LHCN-M2 (cell line): ENCODE results near the gene BCDIN3D. TPM values are rescaled to one million over a fixed set of nuclear protein-coding genes. Genes with fewer than 3 reads are reported as not detected.

Experiments used
- DNase-seq: peaks from one replicate; pipeline ENCODE4 v3.0.0-alpha.2; 2012; ENCODE audit warnings: low read depth
- total RNA-seq: library from RNA; depleted of rRNA; stranded (reverse); fragments of >200 nt; gene quantifications from 2 replicates; pipeline ENCODE4 v1.2.3, GENCODE V29; 2014

Gene BCDIN3D
- total RNA-seq, 1 experiment from 2014 or later: 2.9 TPM

DNA sequence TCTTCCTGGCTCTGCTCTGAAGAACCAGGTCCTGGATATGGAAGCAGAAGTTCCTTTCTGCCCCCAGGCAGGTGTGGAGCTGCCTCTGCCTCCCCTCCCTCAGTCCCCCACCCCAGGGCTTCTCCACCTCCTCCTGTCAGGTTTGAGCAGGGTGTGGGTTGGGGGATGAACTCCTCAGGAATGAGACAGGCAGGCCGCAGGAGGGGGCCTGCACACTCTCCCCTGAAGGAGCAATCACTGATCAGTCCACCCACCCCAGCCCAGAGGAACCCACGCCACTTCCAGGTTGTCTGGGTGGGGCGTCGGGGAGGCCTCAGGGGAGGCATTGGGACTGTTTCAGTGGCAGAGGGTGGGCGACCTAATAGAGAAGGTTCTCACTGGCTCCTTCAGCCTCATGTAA lies 34.2 kb upstream of the BCDIN3D start:
- DNase-seq: no peak

DNA sequence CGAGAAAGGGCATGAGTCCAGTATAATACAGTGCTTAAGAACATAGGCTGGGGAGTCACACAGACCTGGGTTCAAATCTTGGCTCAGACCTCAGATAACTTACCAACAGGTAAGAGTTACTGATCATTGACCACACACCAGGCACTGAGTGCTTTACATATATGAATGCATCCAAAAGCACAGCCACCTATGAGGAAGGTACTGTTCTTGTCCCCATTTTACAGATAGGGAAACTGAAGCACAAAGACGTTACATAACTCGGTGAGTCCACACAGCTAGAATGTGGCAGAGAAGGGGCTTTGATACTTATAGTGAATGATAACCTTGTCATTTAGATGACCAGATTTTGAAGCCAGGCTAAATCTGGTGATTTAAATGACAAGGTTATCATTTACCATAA lies 33.2 kb upstream of the BCDIN3D start:
- no peak for DNase-seq

DNA sequence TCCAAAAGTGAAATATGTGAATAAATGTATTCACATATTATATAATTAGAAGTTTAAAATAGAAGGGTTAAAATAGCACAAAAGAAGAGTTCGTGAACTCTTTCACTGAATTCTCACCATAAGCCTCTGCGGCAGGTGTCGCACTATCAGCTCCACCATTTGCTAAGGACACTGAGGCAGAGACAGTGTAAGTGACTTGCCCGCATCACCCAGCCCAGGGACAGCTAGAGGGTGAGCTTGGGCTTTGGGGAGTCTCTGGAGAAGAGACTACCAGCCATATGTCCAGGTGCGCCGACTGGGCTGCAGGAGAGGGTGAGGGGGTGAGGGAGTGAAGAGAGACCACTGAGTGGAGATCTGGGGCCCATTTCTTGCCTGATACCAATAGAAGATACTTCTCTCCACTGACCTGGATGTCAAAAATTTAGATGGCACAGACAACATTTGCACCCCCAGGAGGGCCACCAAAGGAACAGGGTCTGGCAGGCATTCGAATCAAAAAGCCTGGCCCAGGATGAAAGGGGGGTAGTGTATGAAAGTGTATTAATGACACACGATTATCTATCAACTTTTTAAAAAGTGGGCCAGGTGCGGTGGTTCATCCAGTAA lies 32.3 kb upstream of the BCDIN3D start:
- no peak for DNase-seq

DNA sequence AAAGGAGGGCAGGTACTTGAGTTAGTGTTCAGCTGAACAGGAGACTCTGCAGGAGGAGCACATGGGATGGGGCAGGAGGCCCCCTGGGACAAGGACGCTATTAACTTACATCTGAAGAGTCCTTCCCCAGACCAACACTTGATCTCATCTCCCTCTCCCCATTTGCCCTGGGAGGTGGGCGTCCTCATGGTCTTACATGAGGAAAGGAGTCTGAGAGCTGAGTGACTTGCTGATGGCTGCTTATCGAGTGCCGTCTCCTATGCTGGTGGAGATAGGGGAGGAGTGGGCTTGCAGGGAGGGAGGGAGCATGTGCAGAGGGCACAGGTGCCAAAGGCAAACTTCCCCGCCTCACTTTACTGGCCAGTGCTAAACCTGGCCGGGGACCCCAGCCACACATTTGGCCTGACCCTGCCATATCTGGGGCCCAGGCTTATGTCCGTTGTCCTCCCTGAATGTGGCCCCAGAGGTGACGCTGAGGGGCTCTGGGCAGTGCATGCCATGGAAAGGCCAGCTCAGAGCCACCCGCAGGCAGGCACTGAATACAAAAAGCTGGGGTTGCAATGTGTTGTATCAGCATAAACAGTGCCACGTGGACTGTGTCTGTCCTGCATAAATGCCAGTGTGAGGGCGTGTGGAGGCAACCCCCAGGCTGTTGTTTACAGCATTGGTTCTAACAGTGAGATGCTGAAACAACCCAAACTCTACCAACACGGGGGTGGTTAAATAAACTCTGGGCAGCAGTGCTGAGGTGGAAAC lies 31.4 kb upstream of the BCDIN3D start:
- DNase-seq: no peak

GRCh38 chr12:49873361-49873934 lies 30.5 kb upstream of the BCDIN3D start:
- peak; percentile 36 for DNase-seq

- peak; percentile 33 for DNase-seq
Measured at GRCh38 chr12:49872781-49873181, 29.9 kb upstream of the BCDIN3D start.

- DNase-seq: no peak
Measured at GRCh38 chr12:49872381-49872780, 29.5 kb upstream of the BCDIN3D start.

- peak; percentile 89 for DNase-seq
Measured at GRCh38 chr12:49871811-49872251, 28.9 kb upstream of the BCDIN3D start.

- no peak for DNase-seq
Measured at GRCh38 chr12:49871263-49871561, 28.3 kb upstream of the BCDIN3D start.

DNA sequence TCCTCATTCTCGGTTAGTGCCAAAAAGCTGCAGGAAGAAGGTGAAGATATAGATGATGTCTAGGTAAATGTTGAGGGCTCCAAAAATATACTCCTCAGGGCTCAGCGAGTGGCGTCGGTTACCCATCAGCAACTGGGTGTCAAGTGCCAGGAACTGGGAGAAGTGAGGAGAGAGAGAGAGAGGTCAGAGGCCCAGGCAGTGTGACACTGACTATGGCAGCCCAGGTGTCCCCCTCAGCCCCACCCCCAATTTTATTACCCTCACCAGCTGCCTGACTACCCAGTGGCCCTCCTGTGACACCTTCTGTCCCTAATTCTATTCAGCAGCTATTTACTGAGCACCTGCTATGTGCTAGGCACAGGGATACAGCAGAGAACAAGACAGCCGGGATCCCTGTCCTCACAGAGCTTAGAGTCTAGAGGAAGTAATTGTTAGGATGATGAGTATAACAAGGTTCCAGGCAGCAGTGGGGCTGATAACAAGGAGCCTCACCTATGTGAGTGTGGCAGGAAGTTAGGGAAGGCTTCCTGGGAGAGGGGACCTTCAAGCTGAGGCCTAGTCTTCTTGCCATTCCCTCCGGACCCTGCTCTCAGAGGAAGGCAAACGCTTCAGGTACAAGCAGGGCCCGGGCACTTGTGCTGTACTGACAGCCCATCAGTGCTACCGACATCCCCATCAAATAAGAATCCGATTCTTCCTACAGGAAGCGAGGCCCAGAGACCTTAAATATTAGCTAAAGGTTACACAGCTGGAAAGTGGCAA lies 27.8 kb upstream of the BCDIN3D start:
- DNase-seq: no peak

- no peak for DNase-seq
Measured at GRCh38 chr12:49869816-49870500, 27.1 kb upstream of the BCDIN3D start.

DNA sequence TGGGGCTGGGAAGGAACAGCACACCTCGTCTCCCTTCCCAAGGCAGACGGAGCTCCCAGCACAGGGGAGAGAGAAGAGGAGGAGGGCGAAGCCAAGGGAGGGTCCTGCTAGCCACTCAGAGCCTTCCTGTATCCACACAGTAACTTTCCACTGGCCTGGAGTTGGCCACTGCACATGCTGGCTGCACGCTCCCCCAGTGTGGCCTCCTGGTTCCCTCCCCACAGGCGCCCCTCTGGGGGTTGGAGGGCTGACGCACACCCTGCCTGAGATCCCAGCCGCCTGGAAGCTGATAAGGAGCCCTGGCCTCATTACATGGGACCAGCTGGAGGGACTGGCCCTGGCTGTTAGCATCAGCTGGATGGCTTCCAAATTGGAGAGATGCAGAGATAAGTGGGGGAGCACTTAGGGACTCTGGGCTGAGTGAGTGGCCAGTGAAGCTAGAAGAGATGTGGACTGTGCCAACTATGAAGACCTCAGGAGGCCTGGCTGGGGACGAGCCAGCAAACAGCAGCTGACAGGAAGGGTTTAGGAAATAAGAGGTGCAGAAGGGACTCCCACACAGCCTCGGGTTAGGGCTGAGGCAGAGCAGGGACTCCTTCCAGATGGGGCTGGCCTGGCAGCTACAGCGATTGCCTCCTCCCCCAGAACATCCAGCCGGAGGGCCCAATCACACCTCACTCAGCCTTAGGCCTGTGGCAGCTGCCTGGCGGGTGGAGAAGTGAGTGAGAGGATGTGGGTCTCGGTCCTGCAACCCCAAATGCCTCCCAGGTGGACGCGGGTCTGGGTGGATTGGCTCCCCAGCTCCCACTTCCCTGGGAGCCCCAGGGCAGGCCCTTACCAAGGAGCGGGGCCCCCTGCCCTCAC lies 26.3 kb upstream of the BCDIN3D start:
- DNase-seq: peak; percentile 88

- no peak for DNase-seq
Measured at GRCh38 chr12:49868449-49868848, 25.5 kb upstream of the BCDIN3D start.

GRCh38 chr12:49867570-49868341 lies 24.9 kb upstream of the BCDIN3D start:
- DNase-seq: no peak

DNA sequence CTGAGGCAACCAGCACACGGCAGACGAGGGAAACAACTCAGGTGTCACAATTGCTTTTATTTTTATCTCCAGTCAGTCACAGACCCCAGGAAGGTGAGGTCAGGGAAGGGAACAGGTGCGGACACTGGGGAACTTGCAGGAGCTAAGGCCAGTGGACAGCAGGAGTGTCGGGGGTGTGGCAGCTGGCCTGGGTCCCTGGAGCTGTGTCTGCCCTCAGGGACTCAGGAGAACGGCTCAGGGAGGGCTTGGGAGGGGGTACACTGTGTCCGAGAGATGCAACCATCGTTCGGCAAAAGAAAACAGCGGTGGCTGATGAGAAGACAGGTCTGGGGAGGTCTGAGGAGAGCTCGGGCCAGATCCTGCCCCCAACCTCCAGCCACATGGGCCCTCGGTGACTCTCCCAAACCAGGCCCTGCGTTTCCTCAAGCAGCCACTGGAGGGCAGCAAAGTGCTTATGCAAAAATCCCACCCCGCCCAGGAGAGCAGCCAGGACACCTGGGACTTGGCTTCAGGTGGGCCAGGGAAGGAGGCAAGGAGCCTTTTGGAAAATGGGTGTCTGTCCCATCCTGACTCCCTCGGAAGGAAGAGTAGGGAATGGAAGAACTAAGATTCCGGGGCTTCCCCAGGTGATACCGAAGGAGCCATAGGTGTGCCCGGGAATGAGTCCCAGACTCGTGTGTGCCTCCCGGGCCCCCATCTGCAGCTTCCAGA lies 24.1 kb upstream of the BCDIN3D start:
- peak; percentile 48 for DNase-seq

DNA sequence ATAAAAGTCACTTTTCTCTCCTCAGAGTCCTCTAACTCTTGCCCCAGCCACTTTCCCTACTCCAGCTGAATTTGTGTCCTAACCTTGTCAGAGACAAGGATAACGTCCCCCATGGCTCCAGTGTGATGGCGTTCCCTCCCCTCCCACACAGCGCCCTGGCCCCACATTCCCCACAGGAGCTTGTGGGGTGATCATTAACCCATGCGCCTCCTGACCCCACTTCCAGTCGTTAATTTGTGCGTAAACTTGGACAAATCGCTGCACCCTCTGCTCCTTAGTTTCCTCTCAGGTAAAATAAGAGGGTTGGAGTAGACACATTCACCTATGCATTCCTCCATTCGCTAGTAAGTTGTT lies 22.9 kb upstream of the BCDIN3D start:
- DNase-seq: no peak

GRCh38 chr12:49865109-49865781 lies 22.3 kb upstream of the BCDIN3D start:
- DNase-seq: no peak

- no peak for DNase-seq
Measured at GRCh38 chr12:49864798-49865090, 21.8 kb upstream of the BCDIN3D start.
